GM18499 (cell line): Measurements from ENCODE around the gene INTS14.

Experiments
- ATAC-seq: cut with Tn5 transposase; IDR thresholded peaks from one replicate; pipeline ENCODE4 v1.9.1; 2021; ENCODE audit warnings: moderate number of reproducible peaks; ENCODE audit not compliant: insufficient read depth, unreplicated experiment

The INTS14 gene

DNA sequence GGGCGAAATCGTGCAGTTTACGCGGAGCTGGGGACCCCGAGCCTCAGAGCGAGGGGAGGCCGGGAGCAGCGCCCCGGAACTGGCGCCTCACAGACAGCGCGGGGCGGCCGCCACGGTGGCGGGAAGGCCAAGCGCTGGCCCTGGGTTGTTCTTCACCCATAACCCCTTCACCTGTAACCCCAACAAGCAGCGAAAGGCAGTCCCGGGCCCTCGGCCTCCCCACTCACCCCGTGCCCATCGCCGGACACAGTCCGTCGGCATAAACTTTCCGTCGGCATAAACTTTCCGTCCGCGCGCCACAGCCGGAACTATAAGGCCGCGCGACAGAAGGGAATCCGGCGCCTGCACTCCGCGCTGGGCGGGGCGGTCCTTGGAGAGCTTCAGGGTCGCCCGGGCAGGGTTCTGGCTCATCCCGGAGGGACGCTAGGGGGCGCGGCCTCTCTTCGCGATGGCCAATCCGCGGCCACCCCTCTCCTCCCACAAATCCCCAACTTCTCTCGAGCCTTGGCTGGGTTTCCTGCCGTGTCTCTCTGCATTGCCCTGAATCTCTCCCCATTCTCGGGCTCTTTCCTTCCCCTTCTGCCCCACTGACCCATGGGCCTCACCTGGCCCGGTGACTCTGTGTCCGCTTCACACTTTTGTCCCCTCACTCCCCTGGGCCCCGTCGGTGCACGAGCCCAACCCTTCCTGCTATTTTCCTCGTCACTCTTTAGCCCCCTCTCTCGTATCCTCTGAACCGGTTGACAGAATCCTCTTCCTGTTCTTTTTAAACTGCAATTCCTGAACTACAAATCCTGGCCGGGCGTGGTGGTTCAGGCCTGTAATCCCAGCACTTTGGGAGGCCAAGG lies at the start of gene INTS14:
Gene INTS14 (minus strand): TSS at position 261 of the 848 bp plus-strand sequence. CDS start 3,751 bp downstream, outside the sequence.
- ATAC-seq = peak; percentile 74

DNA sequence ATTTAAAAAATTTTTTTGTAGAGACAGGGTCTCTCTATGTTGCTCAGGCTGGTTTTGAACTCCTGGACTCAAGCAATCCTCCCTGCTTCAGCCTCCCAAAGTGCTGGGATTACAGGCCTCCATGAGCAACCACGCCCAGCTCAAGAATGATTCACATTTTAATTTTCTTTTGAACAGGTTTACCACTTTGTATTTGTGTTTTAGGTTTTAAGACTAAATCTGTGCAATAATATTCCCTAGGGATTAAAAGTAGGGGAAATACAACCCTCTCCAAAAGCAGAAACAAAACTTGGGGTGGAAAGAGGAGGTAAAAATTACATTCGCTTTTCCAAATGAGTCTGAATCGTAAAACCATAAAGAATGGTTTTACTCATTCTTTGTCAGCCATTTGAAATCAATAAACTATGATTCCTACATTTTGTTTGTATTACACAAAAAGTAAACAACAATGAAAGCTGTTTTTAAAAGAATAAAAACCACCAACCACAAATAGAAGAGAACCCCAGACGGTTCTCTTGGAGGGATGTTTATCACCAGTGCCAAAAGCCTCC lies 48.6 kb upstream of the INTS14 start:
- ATAC-seq = no peak

DNA sequence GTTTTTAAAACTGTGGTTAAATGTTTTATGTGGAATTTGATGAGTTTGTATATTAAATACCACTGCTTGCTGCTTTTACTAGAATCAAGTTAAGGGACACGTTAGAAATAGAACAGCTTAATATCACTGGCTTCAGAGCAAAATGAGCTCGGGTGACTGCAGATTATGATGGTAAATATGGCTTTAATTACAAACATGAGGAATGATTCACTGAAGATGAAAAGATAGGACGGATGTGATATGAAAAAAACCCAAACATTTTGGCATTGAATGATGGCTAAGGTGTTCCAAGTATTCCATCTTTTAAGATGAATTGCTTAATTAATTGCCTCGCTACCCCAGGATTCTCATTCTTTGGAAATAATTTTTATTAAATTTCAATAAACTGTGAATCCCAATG lies 44.5 kb upstream of the INTS14 start:
- ATAC-seq = no peak

DNA sequence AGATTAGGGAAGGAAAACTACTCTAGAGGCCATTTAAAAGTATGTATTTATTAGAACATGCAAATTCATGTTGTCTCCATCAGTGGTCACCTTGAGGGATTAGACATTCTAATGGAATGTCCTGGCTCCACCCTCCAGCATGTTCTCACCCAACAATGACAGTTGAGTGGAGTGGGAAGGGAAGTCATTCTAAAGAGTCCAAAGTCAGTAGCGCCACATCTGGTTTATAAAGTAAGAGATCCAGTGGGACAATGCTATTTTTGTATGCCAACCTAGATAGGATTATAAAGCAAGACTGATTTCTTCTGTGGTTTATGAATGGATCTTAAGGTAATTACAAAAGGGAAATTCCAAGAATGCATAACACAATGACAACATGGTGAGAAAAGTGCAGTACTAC lies 44.1 kb upstream of the INTS14 start:
- no peak for ATAC-seq

DNA sequence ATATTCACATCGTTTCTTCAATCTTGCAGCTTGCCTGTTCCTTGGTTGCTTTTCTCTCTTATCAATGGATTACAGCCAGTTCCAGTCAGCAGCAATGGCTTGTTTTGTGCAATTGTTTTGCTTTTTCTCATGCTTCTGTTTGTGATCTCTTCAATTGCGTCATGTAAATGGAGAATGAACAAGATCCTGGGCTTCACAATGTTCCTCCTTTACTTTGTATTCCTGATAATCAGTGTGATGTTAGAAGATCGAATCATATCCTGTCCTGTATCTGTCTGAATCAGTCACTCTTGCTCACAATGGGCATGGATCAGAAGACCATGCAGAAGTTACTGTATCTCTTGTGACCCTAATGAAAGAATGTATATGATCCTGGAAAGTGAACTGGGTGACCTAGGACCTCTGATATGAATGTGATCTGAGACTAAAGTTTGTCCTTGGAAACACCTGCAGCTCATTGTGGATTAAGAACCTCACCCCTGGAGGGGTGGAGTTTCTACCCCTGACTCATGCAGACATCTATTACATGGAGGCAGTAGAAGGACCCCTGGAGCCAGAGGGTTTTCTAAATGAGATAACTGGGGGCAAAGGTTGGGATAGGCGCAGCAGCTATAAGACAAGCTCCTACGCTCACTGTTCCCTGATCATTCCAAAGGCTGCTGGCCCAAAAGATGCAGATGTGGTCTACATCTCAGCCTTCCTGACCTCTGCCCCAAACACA lies 43.0 kb upstream of the INTS14 start:
- ATAC-seq = no peak

DNA sequence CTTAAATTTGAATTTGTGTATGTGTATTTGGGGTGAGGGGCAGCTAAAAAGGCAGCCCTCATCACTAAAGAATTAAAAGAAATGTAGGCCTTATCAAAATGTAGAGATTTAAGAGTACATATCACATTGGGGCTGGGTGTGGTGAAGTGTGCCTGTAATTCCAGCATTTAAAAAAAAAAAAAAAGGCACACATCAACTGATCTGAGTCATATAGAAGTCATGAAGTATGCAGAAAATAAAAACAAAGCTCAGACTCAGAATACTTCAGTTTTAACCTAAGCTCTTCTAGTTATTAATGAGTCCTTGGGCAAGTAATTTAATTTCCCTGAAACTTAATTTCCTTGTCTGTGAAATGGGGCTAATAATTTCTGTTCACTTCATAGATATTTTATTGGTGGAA lies 42.4 kb upstream of the INTS14 start:
- no peak for ATAC-seq

DNA sequence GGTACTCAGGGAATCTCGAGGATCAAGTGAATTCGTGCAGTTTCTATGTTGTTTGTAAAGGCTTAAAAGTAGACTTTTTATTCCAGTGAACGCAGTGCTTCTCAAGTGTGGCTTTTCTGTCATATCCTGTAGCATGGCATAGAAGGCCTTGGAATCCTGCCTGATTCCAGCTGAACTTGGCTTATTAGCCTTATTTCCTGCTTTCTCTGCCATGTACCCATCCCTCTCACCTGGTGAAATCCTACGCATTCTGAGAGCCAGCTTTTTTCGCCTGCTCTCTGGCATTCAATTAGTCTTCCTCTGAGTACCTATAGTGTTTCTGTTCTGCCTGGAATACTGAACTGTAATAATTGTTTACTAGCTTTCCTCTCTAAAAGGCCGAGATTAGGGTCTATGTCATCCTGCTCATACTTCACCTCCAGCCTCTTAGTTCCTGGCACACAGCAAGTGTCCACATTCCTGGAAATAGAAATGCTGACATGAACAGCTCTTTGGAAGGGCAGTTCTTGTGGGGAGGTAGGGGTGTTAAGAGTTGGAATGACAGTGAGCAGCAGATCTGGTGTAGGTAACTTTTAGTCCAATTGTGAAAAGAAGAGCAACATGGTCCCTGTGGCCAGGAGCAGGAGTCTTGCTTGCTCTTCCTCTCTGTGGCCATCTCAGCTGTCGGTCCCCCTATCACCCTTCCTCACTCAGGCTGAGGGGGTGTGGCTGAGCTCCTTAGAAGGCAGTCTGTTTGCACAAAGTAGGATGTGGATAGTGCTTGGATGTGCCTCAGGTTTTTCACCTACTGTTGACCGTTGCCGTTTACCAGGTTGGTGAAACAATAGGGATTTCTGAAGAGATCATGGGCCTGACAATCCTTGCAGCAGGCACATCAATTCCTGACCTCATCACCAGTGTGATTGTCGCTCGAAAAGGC lies 41.2 kb upstream of the INTS14 start:
- no peak for ATAC-seq

DNA sequence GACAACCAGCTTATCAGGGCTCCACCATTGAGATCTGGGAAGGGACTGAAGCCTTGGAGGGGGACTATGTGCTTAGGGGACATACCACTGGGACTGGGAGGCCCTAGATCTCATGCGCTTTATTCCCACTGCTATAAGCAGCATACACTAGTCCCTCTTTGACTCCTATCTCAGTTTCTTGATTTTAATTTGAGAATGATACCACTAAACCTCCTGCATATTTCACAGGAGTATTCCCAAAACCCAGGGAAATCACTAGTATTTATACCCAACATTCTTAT lies 40.1 kb upstream of the INTS14 start:
- ATAC-seq = no peak

DNA sequence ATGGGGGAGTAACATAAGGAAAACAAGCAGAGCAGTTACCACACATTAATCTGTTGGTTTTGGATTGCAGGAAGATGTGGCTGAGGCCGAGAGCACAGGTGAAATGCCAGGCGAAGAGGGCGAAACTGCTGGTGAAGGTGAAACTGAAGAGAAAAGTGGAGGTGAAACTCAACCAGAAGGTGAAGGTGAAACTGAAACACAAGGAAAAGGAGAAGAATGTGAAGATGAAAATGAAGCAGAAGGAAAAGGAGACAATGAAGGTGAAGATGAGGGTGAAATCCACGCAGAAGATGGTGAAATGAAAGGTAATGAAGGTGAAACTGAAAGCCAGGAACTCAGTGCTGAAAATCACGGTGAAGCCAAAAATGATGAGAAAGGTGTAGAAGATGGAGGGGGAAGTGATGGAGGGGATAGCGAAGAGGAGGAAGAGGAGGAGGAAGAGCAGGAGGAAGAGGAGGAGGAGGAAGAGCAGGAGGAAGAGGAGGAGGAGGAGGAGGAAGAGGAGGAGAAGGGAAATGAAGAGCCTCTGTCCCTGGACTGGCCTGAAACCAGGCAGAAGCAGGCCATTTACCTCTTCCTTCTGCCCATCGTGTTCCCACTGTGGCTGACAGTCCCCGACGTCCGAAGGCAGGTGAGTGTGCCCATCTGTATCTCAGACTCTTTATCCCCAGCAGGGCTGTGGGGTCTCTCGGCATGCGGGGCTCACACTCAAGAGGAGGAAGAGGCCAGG lies 39.5 kb upstream of the INTS14 start:
- ATAC-seq = no peak

DNA sequence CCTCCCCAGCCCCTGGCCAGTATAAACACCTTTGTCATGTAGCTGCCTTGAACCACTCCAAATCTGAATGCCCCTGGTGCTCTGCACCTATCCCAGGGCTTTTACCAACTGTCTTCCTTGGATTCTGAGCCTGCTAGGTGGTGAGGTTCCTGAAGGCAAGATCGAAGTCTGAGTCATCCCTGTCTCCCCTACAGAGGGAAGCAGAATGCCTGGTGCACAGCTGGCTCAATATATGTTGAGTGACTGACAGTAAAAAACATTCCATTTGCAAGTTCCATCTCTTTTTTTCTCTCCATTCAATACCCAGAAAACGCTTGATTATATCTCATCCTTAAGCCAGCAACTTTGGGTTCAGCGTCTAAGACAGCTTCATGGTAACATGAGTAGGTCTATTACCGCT lies 35.6 kb upstream of the INTS14 start:
- no peak for ATAC-seq

DNA sequence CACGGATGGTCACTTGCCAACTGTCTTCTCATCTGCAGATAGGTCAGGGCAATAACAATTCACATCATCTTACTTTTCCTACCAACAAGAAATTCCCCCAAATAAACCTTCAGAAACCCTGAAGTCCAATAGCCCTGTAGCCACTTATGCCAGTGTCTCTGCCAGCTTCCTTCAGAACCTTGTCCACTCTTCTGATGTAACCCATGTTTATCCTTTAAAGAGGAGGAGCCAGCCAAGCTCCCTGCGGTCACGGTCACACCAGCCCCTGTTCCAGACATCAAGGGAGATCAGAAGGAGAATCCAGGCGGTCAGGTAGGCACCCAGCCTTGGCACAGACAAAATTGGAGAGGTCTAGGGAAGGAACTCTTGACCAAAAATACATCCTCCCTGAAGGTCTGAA lies 34.5 kb upstream of the INTS14 start:
- no peak for ATAC-seq

DNA sequence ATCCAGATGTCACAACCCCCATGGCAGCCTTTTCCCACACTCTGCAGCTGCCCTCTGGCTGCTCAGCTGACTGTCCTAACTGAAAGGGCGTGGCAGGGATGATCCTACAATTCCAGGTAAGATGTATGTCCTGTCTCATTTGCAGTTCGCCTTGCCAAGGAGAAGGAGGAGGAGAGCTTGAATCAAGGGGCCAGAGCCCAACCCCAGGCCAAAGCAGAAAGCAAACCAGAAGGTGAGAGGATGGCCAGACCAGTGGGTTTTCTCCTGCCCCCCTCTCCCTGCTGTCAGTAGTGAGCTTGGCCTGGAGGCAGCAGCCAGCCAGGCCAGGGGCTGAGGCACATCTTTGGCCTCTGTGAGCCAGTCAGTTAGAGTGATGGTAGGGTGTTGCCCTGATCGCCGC lies 33.4 kb upstream of the INTS14 start:
- ATAC-seq = no peak

DNA sequence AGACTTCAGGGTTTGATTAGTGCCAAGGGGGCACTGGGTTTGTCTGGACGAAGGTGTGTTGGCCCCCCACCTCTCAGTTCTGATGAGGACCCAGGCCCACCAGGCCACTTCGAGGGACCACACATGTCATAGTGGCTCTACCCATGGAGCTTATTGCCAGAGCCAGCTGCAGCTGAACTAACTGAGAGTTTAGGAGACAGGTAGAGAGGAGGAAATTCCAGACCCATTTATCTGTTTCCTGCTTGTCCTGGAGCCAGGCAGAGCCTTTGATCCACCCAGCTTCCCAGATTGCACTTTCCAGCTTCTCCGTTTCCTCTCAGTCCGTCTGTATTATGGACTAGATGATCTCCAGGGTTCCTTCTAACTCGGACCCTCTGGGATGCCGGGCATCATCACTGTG lies 31.7 kb upstream of the INTS14 start:
- ATAC-seq = no peak

DNA sequence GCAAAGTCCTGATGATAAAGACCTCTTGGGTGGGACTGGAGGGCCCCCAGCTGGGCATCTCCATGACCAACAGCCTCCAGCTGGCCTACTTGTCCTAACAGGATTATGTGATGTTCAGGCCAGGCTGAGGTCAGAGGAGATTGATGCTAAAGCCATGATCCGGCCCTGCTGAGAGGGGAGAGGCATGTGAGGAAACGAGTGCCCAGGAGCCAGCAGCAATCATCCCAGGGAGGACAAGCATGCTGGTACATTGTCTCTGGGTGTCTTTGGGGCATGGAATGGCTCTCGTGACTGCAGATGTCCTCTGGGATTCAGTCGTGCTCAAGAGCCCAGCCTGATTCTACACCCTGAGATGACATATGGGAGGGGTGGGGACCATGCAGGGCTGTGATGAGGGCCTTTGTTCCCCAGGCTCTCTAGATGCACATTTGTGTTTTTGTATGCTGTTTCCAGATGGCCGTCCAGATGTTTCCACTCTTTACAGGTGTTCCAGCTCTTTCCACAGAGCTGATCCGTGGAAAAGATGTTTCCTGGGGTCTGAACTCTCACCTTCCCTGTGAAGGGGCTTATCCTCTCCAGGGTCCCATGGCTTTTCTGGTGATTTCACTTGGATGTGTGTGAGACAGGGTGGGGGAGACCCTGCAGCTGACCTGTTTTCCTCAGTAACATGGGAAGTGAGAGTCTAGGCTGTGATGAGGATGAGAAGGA lies 31.0 kb upstream of the INTS14 start:
- no peak for ATAC-seq

DNA sequence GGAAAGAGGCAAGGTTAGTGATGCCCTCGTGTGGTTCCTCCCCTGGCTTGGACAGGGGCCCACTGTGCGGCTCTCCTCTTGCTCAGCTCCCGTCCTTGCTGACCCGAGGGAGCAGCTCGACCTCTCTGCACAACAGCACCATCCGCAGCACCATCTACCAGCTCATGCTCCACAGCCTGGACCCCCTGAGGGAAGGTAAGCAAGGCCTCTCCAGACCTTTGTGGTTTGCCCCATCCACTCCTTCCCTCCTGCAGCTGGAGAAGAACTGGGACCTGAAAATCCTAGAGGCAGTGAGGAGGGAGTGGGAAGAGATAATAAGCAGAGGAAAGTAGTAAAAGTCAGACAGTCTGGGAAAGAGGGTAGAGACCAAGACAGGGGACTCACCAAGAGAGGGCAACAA lies 28.6 kb upstream of the INTS14 start:
- ATAC-seq = no peak

DNA sequence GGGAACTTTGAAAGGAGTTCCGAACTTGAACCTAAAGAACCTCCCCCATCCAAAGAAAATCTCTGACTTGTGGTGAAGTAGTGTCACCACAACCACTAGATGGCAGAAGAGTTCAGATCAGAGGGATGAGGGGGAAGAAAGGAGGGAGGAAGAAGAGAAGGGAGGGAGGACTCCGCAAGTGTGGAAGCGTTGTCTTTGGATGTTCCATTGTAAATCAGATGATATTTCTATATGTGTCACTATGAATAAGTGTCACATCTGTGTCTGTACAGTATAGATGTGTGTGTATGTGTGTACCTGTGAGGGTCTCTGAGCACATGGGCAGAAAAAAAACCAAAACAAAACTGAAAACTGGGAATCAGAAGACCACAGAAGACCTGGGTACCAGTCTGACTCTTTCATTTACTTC lies 27.8 kb upstream of the INTS14 start:
- no peak for ATAC-seq

DNA sequence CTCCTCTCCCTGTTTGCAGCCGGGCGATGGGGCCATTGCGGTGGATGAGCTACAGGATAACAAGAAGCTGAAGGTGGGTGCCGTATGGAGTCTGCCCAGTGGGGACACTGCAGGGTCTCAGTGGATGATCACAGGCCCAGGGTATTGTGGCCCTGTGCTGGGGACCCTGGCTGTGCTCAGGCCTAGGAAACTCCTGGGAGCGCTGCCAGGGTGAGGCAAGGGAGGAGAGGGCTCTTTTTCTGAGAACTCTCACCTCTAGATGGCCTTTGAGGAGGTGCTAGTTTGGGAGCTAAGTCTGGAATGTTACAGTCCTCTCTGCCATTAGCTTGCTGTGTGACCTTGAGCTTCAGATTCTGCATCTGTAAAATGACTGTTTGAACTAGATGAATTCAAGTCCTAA lies 27.2 kb upstream of the INTS14 start:
- no peak for ATAC-seq

DNA sequence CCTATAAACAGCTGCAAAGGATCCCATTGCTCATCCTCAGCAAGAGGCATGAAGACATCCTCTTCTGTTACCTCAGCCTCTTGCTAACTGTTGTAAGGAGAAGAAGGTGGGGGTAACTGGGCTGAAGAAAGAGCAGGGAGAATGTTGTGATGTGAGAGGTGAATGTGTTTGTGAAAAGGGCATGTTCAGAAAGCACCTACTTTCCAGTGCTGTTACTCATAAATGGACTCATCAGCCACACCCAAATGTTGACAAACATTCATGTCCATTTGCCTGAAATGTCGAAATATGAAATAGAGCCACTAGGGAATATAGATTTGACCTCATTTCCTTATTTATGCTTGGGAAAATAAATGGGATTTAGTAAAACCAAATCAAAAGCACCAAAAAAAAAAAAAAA lies 23.4 kb upstream of the INTS14 start:
- no peak for ATAC-seq

DNA sequence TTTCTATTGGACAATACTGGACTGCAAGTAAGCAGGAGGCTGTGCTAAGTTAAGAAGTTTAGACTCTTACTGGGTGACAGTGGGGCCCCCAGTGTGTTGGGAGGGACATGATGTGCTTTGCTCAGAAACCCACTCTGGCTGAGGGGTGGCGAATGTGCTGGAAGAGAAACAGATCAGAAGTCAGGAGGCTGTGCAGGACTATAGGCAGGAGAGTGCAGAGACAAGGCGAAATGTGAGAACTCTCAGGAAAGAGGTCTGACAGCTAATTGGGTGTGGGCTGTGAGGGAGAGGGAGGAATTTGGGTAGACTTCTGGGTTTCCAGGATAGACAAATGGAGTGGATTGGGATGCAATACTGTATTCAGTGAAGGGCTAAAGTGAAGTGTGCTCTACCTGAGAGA lies 22.8 kb upstream of the INTS14 start:
- no peak for ATAC-seq
